Dermis lymphatic vessel endothelial cell (primary cell): ENCODE data around the gene AMBRA1. TPM values are rescaled to one million over a fixed set of nuclear protein-coding genes. Genes with fewer than 3 reads are reported as not detected.

Source experiments
- total RNA-seq: library from RNA; depleted of rRNA; stranded (reverse); fragments of >200 nt; gene quantifications from 2 replicates; pipeline ENCODE4 v1.2.1, GENCODE V29; 2014

The AMBRA1 gene, protein sequence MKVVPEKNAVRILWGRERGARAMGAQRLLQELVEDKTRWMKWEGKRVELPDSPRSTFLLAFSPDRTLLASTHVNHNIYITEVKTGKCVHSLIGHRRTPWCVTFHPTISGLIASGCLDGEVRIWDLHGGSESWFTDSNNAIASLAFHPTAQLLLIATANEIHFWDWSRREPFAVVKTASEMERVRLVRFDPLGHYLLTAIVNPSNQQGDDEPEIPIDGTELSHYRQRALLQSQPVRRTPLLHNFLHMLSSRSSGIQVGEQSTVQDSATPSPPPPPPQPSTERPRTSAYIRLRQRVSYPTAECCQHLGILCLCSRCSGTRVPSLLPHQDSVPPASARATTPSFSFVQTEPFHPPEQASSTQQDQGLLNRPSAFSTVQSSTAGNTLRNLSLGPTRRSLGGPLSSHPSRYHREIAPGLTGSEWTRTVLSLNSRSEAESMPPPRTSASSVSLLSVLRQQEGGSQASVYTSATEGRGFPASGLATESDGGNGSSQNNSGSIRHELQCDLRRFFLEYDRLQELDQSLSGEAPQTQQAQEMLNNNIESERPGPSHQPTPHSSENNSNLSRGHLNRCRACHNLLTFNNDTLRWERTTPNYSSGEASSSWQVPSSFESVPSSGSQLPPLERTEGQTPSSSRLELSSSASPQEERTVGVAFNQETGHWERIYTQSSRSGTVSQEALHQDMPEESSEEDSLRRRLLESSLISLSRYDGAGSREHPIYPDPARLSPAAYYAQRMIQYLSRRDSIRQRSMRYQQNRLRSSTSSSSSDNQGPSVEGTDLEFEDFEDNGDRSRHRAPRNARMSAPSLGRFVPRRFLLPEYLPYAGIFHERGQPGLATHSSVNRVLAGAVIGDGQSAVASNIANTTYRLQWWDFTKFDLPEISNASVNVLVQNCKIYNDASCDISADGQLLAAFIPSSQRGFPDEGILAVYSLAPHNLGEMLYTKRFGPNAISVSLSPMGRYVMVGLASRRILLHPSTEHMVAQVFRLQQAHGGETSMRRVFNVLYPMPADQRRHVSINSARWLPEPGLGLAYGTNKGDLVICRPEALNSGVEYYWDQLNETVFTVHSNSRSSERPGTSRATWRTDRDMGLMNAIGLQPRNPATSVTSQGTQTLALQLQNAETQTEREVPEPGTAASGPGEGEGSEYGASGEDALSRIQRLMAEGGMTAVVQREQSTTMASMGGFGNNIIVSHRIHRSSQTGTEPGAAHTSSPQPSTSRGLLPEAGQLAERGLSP (N-terminal part only)
- total RNA-seq: 12.2 and 12.4 TPM in 2 replicates

DNA sequence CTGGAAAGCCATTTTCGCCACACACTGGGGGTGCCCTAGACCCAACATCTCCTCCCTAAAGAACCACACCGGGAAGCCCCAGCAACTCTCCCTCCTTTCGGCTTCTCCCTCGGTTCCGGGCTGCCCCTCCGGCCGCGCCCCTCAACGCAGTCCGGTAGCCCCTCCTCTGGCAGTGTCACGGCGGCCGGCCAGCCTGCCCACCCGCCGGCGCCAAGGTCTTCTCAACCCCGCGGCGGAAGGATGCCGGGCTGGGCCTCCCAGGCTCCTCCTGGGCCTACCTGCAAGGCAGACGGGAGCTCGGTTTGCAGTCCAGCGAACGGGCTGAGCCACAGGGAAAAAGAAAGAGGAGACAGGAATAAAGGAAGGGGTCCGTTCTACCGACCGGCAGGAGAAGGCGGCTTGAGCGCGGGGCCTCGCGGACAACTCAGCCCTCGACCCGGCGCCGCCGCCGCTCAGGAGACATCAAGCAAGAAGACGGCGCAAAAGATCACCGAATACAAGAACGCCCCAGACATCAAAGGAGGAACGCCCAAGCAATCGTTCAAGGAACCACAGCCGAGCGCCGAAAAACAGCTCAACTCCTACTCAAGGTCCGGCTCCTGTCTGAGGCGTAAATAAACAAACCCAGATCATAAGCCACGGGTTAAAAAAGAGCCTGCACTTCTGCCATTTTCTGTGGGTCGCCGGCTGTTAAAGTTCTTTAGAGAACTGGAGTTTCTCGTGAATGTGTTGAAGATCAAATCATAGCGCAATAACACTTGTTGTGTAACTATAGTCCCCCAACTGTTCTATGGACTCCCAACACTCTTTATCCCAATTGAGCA, at the start of gene AMBRA1:
Gene AMBRA1, minus strand, starts transcription at position 474 of the 824 bp plus-strand sequence. CDS start 45,643 bp downstream, outside the sequence.

DNA sequence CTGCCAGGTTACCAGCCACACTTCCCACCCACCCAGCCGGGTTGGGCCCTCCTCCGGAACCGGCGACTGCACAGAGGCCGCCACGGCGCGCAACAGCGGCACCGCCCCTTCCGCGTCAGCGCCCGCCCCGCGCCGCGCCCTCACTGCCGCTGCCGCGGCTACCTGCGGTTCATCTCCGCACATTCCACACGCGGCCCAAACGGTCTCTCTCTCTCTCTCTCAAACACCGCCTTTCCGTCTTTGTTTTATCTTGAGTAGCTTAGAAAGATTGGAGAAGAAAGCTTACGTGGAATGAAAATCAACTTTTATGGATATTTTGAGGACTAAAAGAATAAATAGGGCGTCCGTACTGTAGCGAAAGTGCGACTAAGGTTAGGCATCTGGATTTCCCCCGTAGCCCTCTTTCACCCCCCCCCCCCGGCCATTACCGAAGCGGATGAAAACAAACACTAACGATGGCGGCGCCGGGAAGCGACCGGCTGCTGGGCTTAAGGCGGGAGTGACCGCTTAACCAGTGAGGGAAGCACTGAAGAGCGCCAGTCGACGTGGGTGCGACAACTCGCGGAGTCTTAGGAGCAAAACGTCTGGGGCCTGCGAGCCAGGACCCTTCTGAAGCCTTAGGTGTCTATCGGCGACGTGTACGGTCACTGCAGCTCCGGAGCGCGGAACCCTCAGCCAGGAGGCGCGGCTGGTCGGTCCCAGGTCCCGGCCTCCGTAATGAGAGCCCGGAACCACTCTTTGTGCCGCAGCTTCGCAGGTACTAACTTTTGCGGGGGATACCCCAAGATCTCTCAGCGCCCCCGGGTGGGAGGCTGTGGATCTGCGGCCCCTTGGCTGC, 23.5 kb upstream of the AMBRA1 start, which contains the start of the genes ATG13 and HARBI1:
Gene ATG13, plus strand, starts transcription at position 420 of the 838 bp plus-strand sequence. CDS start 26,739 bp downstream, outside the sequence.
Gene HARBI1, minus strand, starts transcription at position 94 of the 838 bp plus-strand sequence. CDS start 990 bp downstream, outside the sequence.

GRCh38 chr11:46391578-46392420, 202.0 kb downstream of the AMBRA1 start, which contains the start of gene CHRM4:
Gene CHRM4, minus strand, starts transcription at chr11:46391776. Its CDS starts 5,219 bp downstream, at chr11:46386557.

DNA sequence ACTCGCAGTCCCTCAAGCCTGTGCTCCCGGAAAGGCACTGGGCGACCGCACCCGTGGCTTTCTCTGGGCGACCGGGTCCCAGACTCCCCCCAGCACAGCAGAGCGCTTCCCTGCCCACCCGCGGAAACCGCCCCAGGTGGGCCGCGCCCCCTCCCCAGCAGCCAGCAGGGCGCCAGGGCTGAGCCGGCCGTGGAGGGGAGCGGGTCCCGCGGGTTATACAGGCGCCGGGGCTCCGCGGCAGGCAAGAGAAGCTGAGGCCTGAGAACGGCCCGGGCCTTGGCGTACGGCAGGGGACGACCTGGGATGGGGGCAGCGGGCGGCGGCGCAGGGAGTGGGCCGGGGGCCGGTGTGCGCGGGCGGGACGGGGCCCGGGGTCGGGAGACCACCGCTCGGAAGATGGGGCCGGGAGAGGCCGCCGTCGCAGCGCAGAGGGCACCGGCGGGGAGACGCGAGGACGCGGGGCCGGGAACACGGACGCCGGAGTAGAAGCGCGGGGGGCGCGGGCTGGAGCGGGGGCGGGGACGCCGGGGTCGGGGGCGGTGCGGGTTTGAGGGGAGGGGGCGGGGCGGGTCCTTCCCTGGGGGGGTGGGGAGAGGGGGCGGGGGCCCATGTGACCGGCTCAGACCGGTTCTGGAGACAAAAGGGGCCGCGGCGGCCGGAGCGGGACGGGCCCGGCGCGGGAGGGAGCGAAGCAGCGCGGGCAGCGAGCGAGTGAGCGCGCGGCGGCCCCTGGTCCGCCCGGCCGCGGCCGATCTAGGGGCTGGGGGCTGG, 212.6 kb downstream of the AMBRA1 start, which contains the start of gene MDK:
Gene MDK, plus strand, starts transcription at position 622 of the 771 bp plus-strand sequence. CDS start 389 bp downstream, outside the sequence.

DNA sequence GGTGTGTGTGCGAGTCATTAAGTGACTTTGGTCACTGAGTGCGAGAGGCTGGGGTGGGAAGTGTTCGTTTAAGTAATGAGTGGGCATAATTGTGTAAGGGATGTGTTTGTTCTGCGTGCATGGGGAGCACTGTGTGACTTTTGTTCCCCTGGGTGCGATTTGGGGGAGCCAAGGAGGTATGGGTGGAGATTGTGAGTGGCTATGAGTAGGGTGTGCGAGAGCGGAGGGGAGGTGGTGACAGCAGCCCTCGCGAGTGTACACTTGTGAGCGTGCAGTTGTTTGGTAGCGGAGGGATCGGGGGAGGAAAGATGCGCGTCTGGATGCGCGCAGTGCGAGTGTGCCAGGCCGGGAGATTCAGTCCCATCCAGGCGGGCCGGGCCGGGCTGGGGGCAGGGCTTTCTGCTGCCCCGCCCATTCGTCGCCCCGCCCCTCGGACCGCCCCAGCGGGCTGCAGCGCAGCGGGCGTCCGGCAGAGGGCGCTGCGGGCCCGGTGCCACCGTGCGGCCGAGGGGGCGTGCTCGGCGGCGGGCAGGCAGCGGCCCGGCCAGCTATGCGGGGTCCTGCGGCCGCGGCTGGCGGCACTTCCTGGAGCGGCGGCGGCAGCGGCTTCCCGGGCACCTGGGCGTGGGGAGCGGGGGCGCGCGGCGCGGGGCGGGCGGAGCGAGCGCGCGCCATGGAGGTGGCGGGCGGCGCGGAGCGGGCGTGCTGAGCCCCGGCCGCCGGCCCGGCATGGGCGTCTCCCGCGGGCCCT, 246.8 kb downstream of the AMBRA1 start, which contains the start of gene DGKZ:
Gene DGKZ, plus strand, starts transcription at position 578 of the 751 bp plus-strand sequence. CDS start 197 bp downstream, outside the sequence.

Other genes with a start within 250 kb of the AMBRA1 start
- gene DGKZ, start 246.6 kb downstream of the AMBRA1 start, total RNA-seq: 43.1 and 52.0 TPM in 2 replicates
- gene MDK, start 212.4 kb downstream of the AMBRA1 start, total RNA-seq: 53.6 and 62.1 TPM in 2 replicates
- under 0.01 and 0.09 TPM in 2 replicates for gene CHRM4, start 202.2 kb downstream of the AMBRA1 start, total RNA-seq
- gene HARBI1, start 23.2 kb upstream of the AMBRA1 start, total RNA-seq: 4.6 and 6.9 TPM in 2 replicates
- gene ATG13, start 23.5 kb upstream of the AMBRA1 start, total RNA-seq: 52.2 and 53.2 TPM in 2 replicates
- gene ARHGAP1, start 106.6 kb upstream of the AMBRA1 start, total RNA-seq: 21.8 and 23.4 TPM in 2 replicates
- 4.7 and 4.8 TPM in 2 replicates for gene ZNF408, start 107.0 kb upstream of the AMBRA1 start, total RNA-seq
- gene F2, start 125.2 kb upstream of the AMBRA1 start, total RNA-seq: not detected in 2 replicates